SK-N-SH treated with all-trans-retinoic acid at 6 μM for 48 hours (cell line): ENCODE measurements around the gene TMEM53.
A peak's percentile ranks its signal among the peaks of the same experiment; 100 is the strongest.

Experiments used
- ATAC-seq: fragments of 200-7000 bp; cut with Tn5 transposase; 3 replicates; pipeline ENCODE4 v1.9.1; 2020; ENCODE audit warnings: mild to moderate bottlenecking, moderate library complexity
- ARNTL ChIP-seq: fragments of 450-650 bp; formaldehyde crosslinking; IDR thresholded peaks from 2 replicates; pipeline ENCODE4 v1.5.0; 2020; ENCODE audit warnings: low read depth, mild to moderate bottlenecking, moderate library complexity, borderline replicate concordance
- BACH2 ChIP-seq: fragments of 250-450 bp; sonication (Bioruptor Pico); IDR thresholded peaks from 2 replicates; pipeline ENCODE4 v1.9.0; 2021; ENCODE audit warnings: mild to moderate bottlenecking, borderline replicate concordance
- CREB5 ChIP-seq: fragments of 250-450 bp; sonication (Bioruptor Pico); IDR thresholded peaks from 2 replicates; pipeline ENCODE4 v1.5.1; 2020; ENCODE audit warnings: low read depth, mild to moderate bottlenecking, moderate library complexity
- CSRNP3 ChIP-seq: fragments of 250-450 bp; sonication (Bioruptor Pico); IDR thresholded peaks from 2 replicates; pipeline ENCODE4 v1.5.1; 2021; ENCODE audit warnings: mild to moderate bottlenecking, moderate library complexity
- ESRRG ChIP-seq: fragments of 250-450 bp; sonication (Bioruptor Pico); IDR thresholded peaks from 2 replicates; pipeline ENCODE4 v1.6.1; 2021; ENCODE audit warnings: mild to moderate bottlenecking
- GLIS3 ChIP-seq: fragments of 250-450 bp; sonication (Bioruptor Pico); IDR thresholded peaks from 2 replicates; pipeline ENCODE4 v1.5.0; 2020; ENCODE audit warnings: mild to moderate bottlenecking, moderate library complexity
- OSR1 ChIP-seq: fragments of 250-450 bp; sonication (Bioruptor Pico); IDR thresholded peaks from 2 replicates; pipeline ENCODE4 v1.8.0; 2022; ENCODE audit warnings: moderate library complexity, mild to moderate bottlenecking, inconsistent platforms
- PATZ1 ChIP-seq: fragments of 250-450 bp; sonication (Bioruptor Pico); IDR thresholded peaks from 2 replicates; pipeline ENCODE4 v1.8.0; 2020; ENCODE audit warnings: mild to moderate bottlenecking, moderate library complexity, borderline replicate concordance
- POU6F1 ChIP-seq: fragments of 250-450 bp; sonication (Bioruptor Pico); IDR thresholded peaks from 2 replicates; pipeline ENCODE4 v1.8.0; 2021; ENCODE audit warnings: low read depth, mild to moderate bottlenecking, moderate library complexity, borderline replicate concordance
- RARB ChIP-seq: fragments of 250-450 bp; sonication (Bioruptor Pico); IDR thresholded peaks from 2 replicates; pipeline ENCODE4 v1.8.0; 2021; ENCODE audit warnings: mild to moderate bottlenecking, moderate library complexity
- SNAI2 ChIP-seq: fragments of 250-450 bp; sonication (Bioruptor Pico); IDR thresholded peaks from 2 replicates; pipeline ENCODE4 v1.5.0; 2020; ENCODE audit warnings: mild to moderate bottlenecking, moderate library complexity
- TCF4 ChIP-seq: fragments of 250-450 bp; sonication (Bioruptor Pico); IDR thresholded peaks from 2 replicates; pipeline ENCODE4 v1.8.0; 2021; ENCODE audit warnings: mild to moderate bottlenecking, moderate library complexity, borderline replicate concordance
- TOX ChIP-seq: fragments of 250-450 bp; sonication (Bioruptor Pico); IDR thresholded peaks from 2 replicates; pipeline ENCODE4 v1.8.0; 2021; ENCODE audit warnings: mild to moderate bottlenecking, moderate library complexity, borderline replicate concordance
- TSHZ2 ChIP-seq: fragments of 250-450 bp; sonication (Bioruptor Pico); IDR thresholded peaks from 2 replicates; pipeline ENCODE4 v1.5.0; 2020; ENCODE audit warnings: mild to moderate bottlenecking, moderate library complexity
- ZC3H10 ChIP-seq: fragments of 250-450 bp; sonication (Bioruptor Pico); IDR thresholded peaks from 2 replicates; pipeline ENCODE4 v1.5.1; 2021; ENCODE audit warnings: mild to moderate bottlenecking, moderate library complexity
- ZFP3 ChIP-seq: fragments of 250-450 bp; sonication (Bioruptor Pico); IDR thresholded peaks from 2 replicates; pipeline ENCODE4 v1.5.0; 2020; ENCODE audit warnings: mild to moderate bottlenecking, moderate library complexity
- ZNF565 ChIP-seq: fragments of 450-650 bp; formaldehyde crosslinking; conservative IDR thresholded peaks from 2 replicates; pipeline ENCODE4 v1.5.0; 2020; ENCODE audit warnings: low read depth, mild to moderate bottlenecking, moderate library complexity
- ZNF8 ChIP-seq: fragments of 450-650 bp; formaldehyde crosslinking; IDR thresholded peaks from 2 replicates; pipeline ENCODE4 v1.5.0; 2020; ENCODE audit warnings: mild to moderate bottlenecking, moderate library complexity

TMEM53 gene

GRCh38 chr1:44713321-44713781, 39.1 kb upstream of the TMEM53 start (continued):
- TF ChIP-seq POU6F1: no peak
- TF ChIP-seq, all 23 proteins: peak for 0

GRCh38 chr1:44707959-44708831, 33.9 kb upstream of the TMEM53 start:
- no peak for TF ChIP-seq POU6F1
- no peak for TF ChIP-seq ESRRG (CRISPR knock-in tag)
- TF ChIP-seq PATZ1 (CRISPR knock-in tag): no peak
- no peak for TF ChIP-seq CREB5
- no peak for TF ChIP-seq CSRNP3 (CRISPR knock-in tag)
- TF ChIP-seq ZC3H10 (CRISPR knock-in tag): no peak
- no peak for TF ChIP-seq GLIS3
- peak; percentile 40; the same call in 2 of the 3 replicates for ATAC-seq

- ATAC-seq: peak; percentile 97
- TF ChIP-seq TCF4: no peak
- no peak for TF ChIP-seq ZC3H10 (CRISPR knock-in tag)
- TF ChIP-seq ESRRG (CRISPR knock-in tag): no peak
- no peak for TF ChIP-seq BACH2 (CRISPR knock-in tag)
- TF ChIP-seq RARB (CRISPR knock-in tag): no peak
- no peak for TF ChIP-seq ARNTL (CRISPR knock-in tag)
- TF ChIP-seq SNAI2 (CRISPR knock-in tag): no peak
- TF ChIP-seq TOX: no peak
- no peak for TF ChIP-seq ZNF8 (CRISPR knock-in tag)
- TF ChIP-seq CREB5: no peak
- TF ChIP-seq ZFP3 (CRISPR knock-in tag): no peak
- no peak for TF ChIP-seq ZNF565
- TF ChIP-seq GLIS3: no peak
- TF ChIP-seq CSRNP3 (CRISPR knock-in tag): no peak
- no peak for TF ChIP-seq OSR1 (CRISPR knock-in tag)
- no peak for TF ChIP-seq TSHZ2 (CRISPR knock-in tag)
These were observed 33.0 kb upstream of the TMEM53 start for GRCh38 chr1:44707112-44707881.
